Stimulated activated CD4-positive, alpha-beta T cell treated with anti-CD3 and anti-CD28 coated beads, Interleukin-12 subunit alpha, Interleukin-12 subunit beta, amount 100 ng/mL, for 24 hours (primary cell): ENCODE measurements around the gene NLRC5.

ENCODE experiments used
- DNase-seq, 2 experiments: peaks; one replicate each; pipeline ENCODE4 v3.0.0-alpha.2; 2020; ENCODE audit warnings: low read depth in 2 of 2

NLRC5 gene

GRCh38 chr16:57123974-57124674 lies 134.8 kb downstream of the NLRC5 start:
- no peak for DNase-seq

DNA sequence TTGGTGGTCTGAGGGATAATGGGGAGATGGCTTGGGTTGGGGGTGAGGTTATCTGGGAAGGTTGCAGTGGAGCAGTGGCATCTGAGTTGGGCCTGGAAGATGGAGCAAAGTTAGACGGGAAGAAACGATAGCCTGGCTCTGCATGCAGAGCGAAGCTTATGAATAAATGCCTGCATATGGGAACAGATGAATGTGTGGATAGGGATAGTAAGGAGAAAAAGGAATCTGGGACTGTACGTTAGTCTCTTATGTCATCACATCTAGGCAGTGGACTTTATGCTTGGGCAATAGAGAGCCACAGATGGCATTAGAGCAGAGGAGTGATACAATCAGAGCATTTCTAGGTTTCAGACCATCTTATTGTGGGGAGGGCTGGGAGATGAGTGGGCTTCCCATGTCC lies 136.0 kb downstream of the NLRC5 start:
- no peak for DNase-seq

DNA sequence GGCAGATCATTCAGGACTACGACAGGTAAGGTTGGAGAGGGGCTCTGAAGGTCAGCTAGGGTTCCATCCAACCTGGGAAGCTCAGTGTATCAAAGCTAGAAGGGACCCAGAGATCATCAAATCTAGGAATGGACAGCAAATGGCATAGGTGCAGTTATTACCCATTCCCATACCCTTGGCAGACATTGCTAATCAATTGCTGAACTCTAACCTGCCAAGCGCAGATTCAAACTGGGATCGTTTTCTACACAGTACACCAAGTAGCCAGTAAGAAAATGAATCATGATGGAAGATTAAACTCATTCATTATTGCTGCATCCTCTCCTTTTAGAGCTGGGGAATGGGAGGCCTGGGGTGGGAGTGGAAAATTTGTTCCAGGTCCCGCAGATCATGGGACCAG lies 136.6 kb downstream of the NLRC5 start:
- no peak for DNase-seq

- no peak for DNase-seq
Observed at GRCh38 chr16:57126411-57126810, 137.1 kb downstream of the NLRC5 start.

- no peak for DNase-seq
Observed at GRCh38 chr16:57127037-57127763, 137.8 kb downstream of the NLRC5 start.

- DNase-seq, result no peak
Observed at GRCh38 chr16:57127836-57128235, 138.5 kb downstream of the NLRC5 start.

DNA sequence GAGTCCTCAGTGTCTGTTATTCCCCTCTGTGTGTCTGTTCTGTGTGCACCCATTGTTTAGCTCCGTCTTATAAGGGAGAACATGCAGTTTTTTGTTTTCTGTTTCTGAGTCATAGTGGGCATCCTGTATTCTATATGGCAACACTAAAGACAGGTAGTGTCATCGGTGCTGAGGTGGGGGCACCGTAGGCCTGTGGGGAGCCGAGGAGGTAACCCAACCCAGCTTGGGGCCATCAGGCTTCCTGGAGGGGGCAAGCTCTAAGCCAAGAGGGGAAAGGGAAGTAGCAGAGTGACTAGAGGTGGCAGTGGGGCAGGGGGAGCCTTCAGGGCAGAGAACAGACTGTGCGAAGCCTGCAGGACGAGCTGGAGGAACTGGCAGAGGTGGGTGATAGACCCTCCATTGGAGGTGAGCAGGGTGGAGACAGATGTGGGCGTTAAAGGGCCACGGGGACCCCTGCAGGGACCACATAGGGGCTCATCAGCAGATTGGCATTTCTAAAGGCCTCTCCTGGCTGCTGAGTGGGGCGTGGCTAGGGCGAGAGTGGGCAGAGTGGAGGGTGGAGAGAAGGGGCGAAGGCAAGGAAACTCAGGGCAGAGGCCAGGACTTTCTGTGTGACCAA lies 139.5 kb downstream of the NLRC5 start:
- no peak for DNase-seq

DNA sequence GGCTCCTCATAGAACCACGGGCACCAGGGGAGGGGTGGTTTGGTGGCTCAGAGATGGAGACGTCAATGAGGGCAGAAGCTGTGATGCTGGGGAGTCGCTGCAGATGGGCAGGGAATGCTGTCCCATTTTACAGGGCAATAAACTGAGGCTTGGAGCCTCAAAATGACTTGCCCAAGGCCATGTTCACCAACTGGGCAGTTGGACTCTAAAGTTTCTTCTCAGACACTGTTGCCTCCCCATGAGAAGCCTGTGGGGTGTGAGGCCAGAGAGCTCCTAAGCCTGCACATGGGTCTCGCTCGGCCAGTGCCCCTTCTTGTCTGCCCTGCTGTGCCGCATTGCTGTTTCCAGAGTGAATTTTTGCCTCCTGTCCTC lies 141.6 kb downstream of the NLRC5 start:
- DNase-seq, result no peak

GRCh38 chr16:57131351-57131970 lies 142.1 kb downstream of the NLRC5 start:
- DNase-seq, result no peak

DNA sequence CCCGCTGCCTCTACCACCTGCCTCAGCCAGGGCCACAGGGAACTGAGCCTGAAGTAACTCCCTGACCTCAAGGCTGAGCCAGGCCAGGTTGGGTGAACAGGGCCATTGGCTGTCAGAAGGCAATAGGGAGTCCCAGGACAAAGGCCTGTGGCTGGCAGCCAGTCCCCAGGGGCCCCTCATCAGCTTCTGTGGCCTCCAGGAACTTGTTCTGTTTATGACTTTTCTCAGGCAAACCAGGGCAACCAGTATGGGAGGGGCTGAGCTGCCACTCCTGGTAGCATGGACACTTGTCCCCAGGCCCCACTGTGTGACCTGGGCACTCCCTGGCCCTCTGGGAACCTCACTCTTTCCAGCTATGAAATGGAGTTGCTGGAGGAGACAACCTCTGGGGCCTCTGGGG lies 143.1 kb downstream of the NLRC5 start:
- DNase-seq, result no peak

GRCh38 chr16:57133031-57133430 lies 143.7 kb downstream of the NLRC5 start:
- DNase-seq, result no peak
